ENCODE results near the gene CAPN11.
A peak's percentile ranks its signal among the peaks of the same experiment; 100 is the strongest.
"Not testable (repeated sequence)": the region's sequence is repeated elsewhere in the genome, so short reads cannot be mapped to it uniquely, and the experiment has no call there.

Gene CAPN11

GRCh38 chr6:44180406-44180805 is 21.8 kb downstream of the CAPN11 start:
- peak overlapping the region; percentile 58 for H4K91ac ChIP-seq (ENCODE audit: low read depth, low read length)
- peak overlapping the region; percentile 67 for H2BK12ac ChIP-seq (ENCODE audit: low read length)
- H3K18ac ChIP-seq (ENCODE audit: low read length), result no peak overlapping the region
- WGBS (ENCODE audit: extremely low coverage, insufficient coverage, insufficient read length), result no CpG with 5 or more reads among the region's 4 CpGs
- peaks cover 34% of the 10 kb centered on the region for H3K79me1 ChIP-seq (ENCODE audit: low read length)
- H3K4me1 ChIP-seq (ENCODE audit: control insufficient read depth in 1 of 2, insufficient read depth in 2 of 2, low read length in 2 of 2), result peaks cover 27 to 39% of the 10 kb centered on the region in 2 experiments
- H2AFZ ChIP-seq (ENCODE audit: insufficient read depth, low read length, poor library complexity), result no peak overlapping the region
- H3K9me3 ChIP-seq (ENCODE audit: insufficient read depth, low read depth, low read length), result peaks cover 5% of the 10 kb centered on the region
- no peaks in the 10 kb centered on the region for H3K27me3 ChIP-seq (ENCODE audit: insufficient read depth, low read length)
- H4K8ac ChIP-seq (ENCODE audit: low read depth, low read length), result no peak overlapping the region
- no peak overlapping the region for H2BK120ac ChIP-seq (ENCODE audit: insufficient read depth, low read length, poor library complexity)
- H3K79me2 ChIP-seq (ENCODE audit: control insufficient read depth, insufficient read depth, low read length, poor library complexity), result no peaks in the 10 kb centered on the region
- H3K9ac ChIP-seq (ENCODE audit: low read length), result no peak overlapping the region
- DNase-seq, result no peak
- H3K14ac ChIP-seq (ENCODE audit: low read length), result peak overlapping the region; percentile 47
- H2BK5ac ChIP-seq (ENCODE audit: low read depth, low read length, poor library complexity), result no peak overlapping the region
- no peak overlapping the region for H3K27ac ChIP-seq (ENCODE audit: low read depth, low read length)
- H4K12ac ChIP-seq (ENCODE audit: low read depth, low read length), result no peak overlapping the region
- no peak overlapping the region for H3K4me3 ChIP-seq (ENCODE audit: low read depth, low read length)
- no peak overlapping the region for H3K4me2 ChIP-seq (ENCODE audit: low read length)
- H3K23ac ChIP-seq (ENCODE audit: low read length), result no peak overlapping the region
- H3K36me3 ChIP-seq (ENCODE audit: control insufficient read depth in 1 of 2, insufficient read depth in 2 of 2, low read length in 2 of 2), result no peaks in the 10 kb centered on the region
- H3K4ac ChIP-seq (ENCODE audit: low read depth, low read length), result no peak overlapping the region
- H2AK5ac ChIP-seq (ENCODE audit: low read length), result peak overlapping the region; percentile 45

GRCh38 chr6:44180886-44181285 is 22.3 kb downstream of the CAPN11 start:
- Histone ChIP-seq H4K12ac (ENCODE audit: low read depth, low read length) (no peak overlapping the region), H3K27me3 (ENCODE audit: insufficient read depth, low read length) (no peaks in the 10 kb centered on the region), H3K14ac (ENCODE audit: low read length) (peak overlapping the region; percentile 47), H3K4ac (ENCODE audit: low read depth, low read length) (no peak overlapping the region), H3K79me2 (ENCODE audit: control insufficient read depth, insufficient read depth, low read length, poor library complexity) (no peaks in the 10 kb centered on the region), H2AK5ac (ENCODE audit: low read length) (peak overlapping the region; percentile 45), H4K8ac (ENCODE audit: low read depth, low read length) (no peak overlapping the region), H2BK12ac (ENCODE audit: low read length) (peak overlapping the region; percentile 67), H3K27ac (ENCODE audit: low read depth, low read length) (no peak overlapping the region), H3K36me3 (ENCODE audit: control insufficient read depth in 1 of 2, insufficient read depth in 2 of 2, low read length in 2 of 2) (no peaks in the 10 kb centered on the region), H3K4me3 (ENCODE audit: low read depth, low read length) (no peak overlapping the region), H2AFZ (ENCODE audit: insufficient read depth, low read length, poor library complexity) (no peak overlapping the region), H3K79me1 (ENCODE audit: low read length) (peaks cover 35% of the 10 kb centered on the region), H4K91ac (ENCODE audit: low read depth, low read length) (peak overlapping the region; percentile 58), H2BK120ac (ENCODE audit: insufficient read depth, low read length, poor library complexity) (peak overlapping the region; percentile 8), H3K4me2 (ENCODE audit: low read length) (no peak overlapping the region), H3K9me3 (ENCODE audit: insufficient read depth, low read depth, low read length) (peaks cover 5% of the 10 kb centered on the region), H3K18ac (ENCODE audit: low read length) (peak overlapping the region; percentile 3), H2BK5ac (ENCODE audit: low read depth, low read length, poor library complexity) (no peak overlapping the region), H3K9ac (ENCODE audit: low read length) (no peak overlapping the region), H3K4me1 (ENCODE audit: control insufficient read depth in 1 of 2, insufficient read depth in 2 of 2, low read length in 2 of 2) (peaks cover 27 to 39% of the 10 kb centered on the region in 2 experiments), H3K23ac (ENCODE audit: low read length) (no peak overlapping the region)
- no peak for DNase-seq
- no CpG with 5 or more reads among the region's 4 CpGs for WGBS (ENCODE audit: extremely low coverage, insufficient coverage, insufficient read length)

- H3K4me2 ChIP-seq (ENCODE audit: low read length); H3K14ac ChIP-seq (ENCODE audit: low read length); H3K4me3 ChIP-seq (ENCODE audit: low read depth, low read length); H2AK5ac ChIP-seq (ENCODE audit: low read length); H2BK120ac ChIP-seq (ENCODE audit: insufficient read depth, low read length, poor library complexity); H2BK12ac ChIP-seq (ENCODE audit: low read length); H3K27me3 ChIP-seq (ENCODE audit: insufficient read depth, low read length); H3K27ac ChIP-seq (ENCODE audit: low read depth, low read length); H3K36me3 ChIP-seq (ENCODE audit: control insufficient read depth in 1 of 2, insufficient read depth in 2 of 2, low read length in 2 of 2); H4K12ac ChIP-seq (ENCODE audit: low read depth, low read length); DNase-seq; H3K18ac ChIP-seq (ENCODE audit: low read length); H3K9ac ChIP-seq (ENCODE audit: low read length); H4K8ac ChIP-seq (ENCODE audit: low read depth, low read length); H3K9me3 ChIP-seq (ENCODE audit: insufficient read depth, low read depth, low read length); H2BK5ac ChIP-seq (ENCODE audit: low read depth, low read length, poor library complexity); H4K91ac ChIP-seq (ENCODE audit: low read depth, low read length); H3K23ac ChIP-seq (ENCODE audit: low read length); H2AFZ ChIP-seq (ENCODE audit: insufficient read depth, low read length, poor library complexity); H3K4ac ChIP-seq (ENCODE audit: low read depth, low read length); H3K79me2 ChIP-seq (ENCODE audit: control insufficient read depth, insufficient read depth, low read length, poor library complexity): not testable (repeated sequence)
- Histone ChIP-seq H3K4me1 (ENCODE audit: control insufficient read depth in 1 of 2, insufficient read depth in 2 of 2, low read length in 2 of 2) (peaks cover 23 to 34% of the 10 kb centered on the region in 2 experiments), H3K79me1 (ENCODE audit: low read length) (peaks cover 31% of the 10 kb centered on the region)
Measured at GRCh38 chr6:44181784-44182183, 23.2 kb downstream of the CAPN11 start.

- peak; percentile 91 to 93 for DNase-seq
- Histone ChIP-seq H2AK5ac (ENCODE audit: low read length) (no peak overlapping the region), H2BK120ac (ENCODE audit: insufficient read depth, low read length, poor library complexity) (no peak overlapping the region), H3K79me1 (ENCODE audit: low read length) (peaks cover 20% of the 10 kb centered on the region), H2BK12ac (ENCODE audit: low read length) (no peak overlapping the region), H3K79me2 (ENCODE audit: control insufficient read depth, insufficient read depth, low read length, poor library complexity) (no peaks in the 10 kb centered on the region), H4K8ac (ENCODE audit: low read depth, low read length) (no peak overlapping the region), H3K14ac (ENCODE audit: low read length) (no peak overlapping the region), H4K12ac (ENCODE audit: low read depth, low read length) (no peak overlapping the region), H2BK5ac (ENCODE audit: low read depth, low read length, poor library complexity) (no peak overlapping the region), H3K9me3 (ENCODE audit: insufficient read depth, low read depth, low read length) (no peaks in the 10 kb centered on the region), H3K36me3 (ENCODE audit: control insufficient read depth in 1 of 2, insufficient read depth in 2 of 2, low read length in 2 of 2) (no peaks in the 10 kb centered on the region), H3K23ac (ENCODE audit: low read length) (no peak overlapping the region), H3K18ac (ENCODE audit: low read length) (no peak overlapping the region), H3K4me2 (ENCODE audit: low read length) (no peak overlapping the region), H3K4me1 (ENCODE audit: control insufficient read depth in 1 of 2, insufficient read depth in 2 of 2, low read length in 2 of 2) (peaks cover 13 to 23% of the 10 kb centered on the region in 2 experiments), H3K4ac (ENCODE audit: low read depth, low read length) (no peak overlapping the region), H3K9ac (ENCODE audit: low read length) (no peak overlapping the region), H3K27me3 (ENCODE audit: insufficient read depth, low read length) (no peaks in the 10 kb centered on the region), H3K4me3 (ENCODE audit: low read depth, low read length) (no peak overlapping the region), H4K91ac (ENCODE audit: low read depth, low read length) (no peak overlapping the region), H2AFZ (ENCODE audit: insufficient read depth, low read length, poor library complexity) (no peak overlapping the region), H3K27ac (ENCODE audit: low read depth, low read length) (no peak overlapping the region)
- no CpG with 5 or more reads among the region's 4 CpGs for whole genome bisulfite sequencing (ENCODE audit: extremely low coverage, insufficient coverage, insufficient read length)
Measured at GRCh38 chr6:44182911-44183390, 24.3 kb downstream of the CAPN11 start.
